Adrenal gland (tissue), 12 donors: Measurements from ENCODE around the gene HELLS. TPM values are rescaled to one million over a fixed set of nuclear protein-coding genes. Genes with fewer than 3 reads are reported as not detected.
"Not testable (repeated sequence)": the region's sequence is repeated elsewhere in the genome, so short reads cannot be mapped to it uniquely, and the experiment has no call there.

ENCODE experiments used
- DNase-seq, 7 donors: peaks; one replicate each; pipeline ENCODE4 v3.0.0-alpha.2; 2019 to 2020
- H3K27ac ChIP-seq, 5 donors: fragments of 200-600 bp; sonication (generic) in 4 of 5; 1 replicate in 3 of 5; 2 replicates in 2 of 5; pipeline versions ENCODE4 v1.5.1 to v1.8.0; 2016 to 2020; ENCODE audit warnings: mild to moderate bottlenecking in 1 of 5
- H3K27me3 ChIP-seq: fragments of 200-600 bp; 2 replicates; pipeline ENCODE4 v1.8.0; 2021
- H3K36me3 ChIP-seq, 2 donors: fragments of 200-600 bp; replicated peaks in 1 of 2; 1 replicate in 1 of 2; 2 replicates in 1 of 2; pipeline versions ENCODE4 v1.5.1 to v1.8.0; 2018 to 2022
- H3K4me1 ChIP-seq, 2 donors: fragments of 200-600 bp; replicated peaks in 1 of 2; 1 replicate in 1 of 2; 2 replicates in 1 of 2; pipeline versions ENCODE4 v1.5.1 to v1.8.0; 2018 to 2021
- H3K4me3 ChIP-seq, 4 donors: fragments of 200-600 bp; sonication (generic) in 3 of 4; one replicate each; pipeline ENCODE4 v1.5.1; 2016 to 2018
- H3K9me3 ChIP-seq, 3 donors: fragments of 200-600 bp; sonication (generic) in 1 of 3; replicated peaks in 1 of 3; 1 replicate in 2 of 3; 2 replicates in 1 of 3; pipeline versions ENCODE4 v1.5.1 to v1.8.0; 2016 to 2021
- CTCF ChIP-seq, 6 experiments: fragments of 450-650 bp in 4 of 6; fragments of 200-600 bp in 2 of 6; sonication (generic) in 1 of 6; IDR thresholded peaks; 1 replicate in 5 of 6; 2 replicates in 1 of 6; pipeline versions ENCODE4 v1.5.1 to v1.8.0; 2016 to 2021; ENCODE audit warnings: antibody characterized with exemption in 6 of 6, mild to moderate bottlenecking in 2 of 6, moderate library complexity in 1 of 6
- POLR2A ChIP-seq, 2 donors: fragments of 450-650 bp; IDR thresholded peaks; one replicate each; pipeline ENCODE4 v1.6.1; 2017; ENCODE audit warnings: antibody characterized with exemption in 2 of 2, mild to moderate bottlenecking in 2 of 2, moderate library complexity in 1 of 2
- WGBS, 4 donors: extraction: QIAGEN DNeasy Blood & Tissue Kit in 2 of 4; methylation state at CpG; one replicate each; pipeline versions ENCODE4 v1.1.5 to v1.1.7; 2013 to 2017; 5-methylcytosine and 5-hydroxymethylcytosine counted together
- intact Hi-C, 2 donors: fragments of 100-400 bp; cut with DNase I; formaldehyde crosslinking; loops; one replicate each; pipeline versions ENCODE4 v1.14.1 to v1.15.0; 2022 to 2023
- polyA plus RNA-seq, 3 donors: library from polyadenylated mRNA; stranded (reverse); fragments of 200-250 nt in 2 of 3; fragments of 350-450 nt in 1 of 3; fragmentation: Illumina TruSeq in 1 of 3; extraction: RNeasy Lipid Tissue Mini Kit (QIAGEN cat#74804) in 1 of 3; gene quantifications; one replicate each; pipeline ENCODE4 v1.2.3, GENCODE V29; 2013 to 2014
- total RNA-seq, 9 donors: library from RNA; depleted of rRNA in 4 of 9; stranded (reverse); fragments of >200 nt in 4 of 9; fragments of 120-200 nt in 1 of 9; fragmentation: NEBNext Ultra II Directional in 1 of 9; extraction: Animal tissue kit (Norgen Biotek cat#: 25700) in 1 of 9; gene quantifications; one replicate each; pipeline versions ENCODE4 v1.1.0 to v1.2.4, GENCODE V29; 2013 to 2023
- donor health status: healthy with polysubstance abuse.
- donor health status: Bipolar disorder and iron deficiency.
- donor health status: DM: yes; HTN: yes; CAD: no.
- donor health status: DM: no; HTN: no; CAD: no.
- donor health status: DM: no; HTN: no; CAD: no.
- donor health status: DM: yes; HTN: yes; CAD: no.

HELLS gene
- total and polyA plus RNA-seq, 12 donors: 0.60 to 41.0 (median 3.4) TPM

- intact Hi-C loops: no loop called here
- no peak overlapping the region for H3K4me3 ChIP-seq
- H3K36me3 ChIP-seq: no peaks in the 10 kb centered on the region
- 80 to 90% (median 87%) methylated on average over 5 of the region's 5 CpGs for WGBS, 4 donors
- no peaks in the 10 kb centered on the region for H3K9me3 ChIP-seq
- H3K27me3 ChIP-seq: no peaks in the 10 kb centered on the region
- TF ChIP-seq CTCF (IDR thresholded peaks at IDR 0.05) (no peak), POLR2A (IDR thresholded peaks at IDR 0.05) (no peak)
- no peak for DNase-seq
- H3K27ac ChIP-seq: no peak overlapping the region
- no peaks in the 10 kb centered on the region for H3K4me1 ChIP-seq
These were observed 24.0 kb upstream of the HELLS start for GRCh38 chr10:94521276-94522250.

GRCh38 chr10:94524146-94524545, 21.4 kb upstream of the HELLS start:
- Histone ChIP-seq H3K4me1 (no peaks in the 10 kb centered on the region), H3K27ac (no peak overlapping the region), H3K27me3 (no peaks in the 10 kb centered on the region), H3K36me3 (no peaks in the 10 kb centered on the region), H3K4me3 (no peak overlapping the region), H3K9me3 (no peaks in the 10 kb centered on the region)
- WGBS, 4 donors: 89 to 98% (median 91%) methylated on average over 7 of the region's 7 CpGs
- intact Hi-C loops: no loop called here
- TF ChIP-seq CTCF (IDR thresholded peaks at IDR 0.05) (no peak), POLR2A (IDR thresholded peaks at IDR 0.05) (no peak)
- no peak for DNase-seq

- Histone ChIP-seq H3K9me3 (no peaks in the 10 kb centered on the region), H3K27ac (no peak overlapping the region), H3K27me3 (no peaks in the 10 kb centered on the region), H3K36me3 (no peaks in the 10 kb centered on the region), H3K4me3 (no peak overlapping the region), H3K4me1 (no peaks in the 10 kb centered on the region)
- 94 to 98% (median 96%) methylated on average over 5 of the region's 5 CpGs for WGBS, 4 donors
- no peak for DNase-seq
- intact Hi-C loops: no loop called here
- no peak for TF ChIP-seq CTCF (IDR thresholded peaks at IDR 0.05)
- TF ChIP-seq POLR2A (IDR thresholded peaks at IDR 0.05): no peak
These were observed 20.9 kb upstream of the HELLS start for GRCh38 chr10:94524711-94525110.

GRCh38 chr10:94531550-94531949, 14.0 kb upstream of the HELLS start:
- peaks cover 0 to 13% of the 10 kb centered on the region in 2 donors for H3K36me3 ChIP-seq
- DNase-seq, H3K4me3 ChIP-seq, intact Hi-C loops, H3K27ac ChIP-seq, H3K4me1 ChIP-seq, H3K9me3 ChIP-seq, H3K27me3 ChIP-seq: not testable (repeated sequence)

- TF ChIP-seq CTCF (IDR thresholded peaks at IDR 0.05): no peak
- no peak for TF ChIP-seq POLR2A (IDR thresholded peaks at IDR 0.05)
- Histone ChIP-seq H3K4me3 (no peak overlapping the region), H3K27ac (no peak overlapping the region), H3K36me3 (peaks cover 0 to 13% of the 10 kb centered on the region in 2 donors), H3K27me3 (no peaks in the 10 kb centered on the region), H3K4me1 (no peaks in the 10 kb centered on the region), H3K9me3 (no peaks in the 10 kb centered on the region)
- no peak for DNase-seq
- 94 to 98% (median 96%) methylated on average over 1 of the region's 1 CpG for WGBS, 4 donors
- intact Hi-C loops: no loop called here
These were observed 12.6 kb upstream of the HELLS start for GRCh38 chr10:94533027-94533426.

GRCh38 chr10:94542282-94542681, 3.3 kb upstream of the HELLS start:
- H3K27me3 ChIP-seq, H3K9me3 ChIP-seq, H3K4me3 ChIP-seq, H3K27ac ChIP-seq, H3K36me3 ChIP-seq, DNase-seq, intact Hi-C loops: not testable (repeated sequence)
- WGBS, 4 donors: 75 to 82% (median 81%) methylated on average over 2 of the region's 2 CpGs
- H3K4me1 ChIP-seq: peaks cover 5 to 14% of the 10 kb centered on the region in 2 donors
